GM12874 (cell line): ENCODE measurements around the gene FAM20C.

Experiments used
- CTCF ChIP-seq: IDR thresholded peaks from 2 replicates; pipeline ENCODE4 v1.5.1; 2011; ENCODE audit warnings: low read depth, mild to moderate bottlenecking, control low read depth, low read length, moderate library complexity; ENCODE audit not compliant: insufficient read depth

The FAM20C gene

GRCh38 chr7:226281-226895, 34.0 kb downstream of the FAM20C start:
- no peak for TF ChIP-seq CTCF

GRCh38 chr7:227926-228325, 35.6 kb downstream of the FAM20C start:
- no peak for TF ChIP-seq CTCF

- no peak for TF ChIP-seq CTCF
Observed at GRCh38 chr7:228610-229009, 36.2 kb downstream of the FAM20C start.

GRCh38 chr7:229184-229964, 37.0 kb downstream of the FAM20C start:
- TF ChIP-seq CTCF = no peak

- TF ChIP-seq CTCF = no peak
Observed at GRCh38 chr7:230274-230673, 37.9 kb downstream of the FAM20C start.

- TF ChIP-seq CTCF = no peak
Observed at GRCh38 chr7:231030-231857, 38.9 kb downstream of the FAM20C start.

- TF ChIP-seq CTCF = no peak
Observed at GRCh38 chr7:231858-232246, 39.5 kb downstream of the FAM20C start.
